AG04450 (cell line): ENCODE results near the gene MRPL52. TPM values are rescaled to one million over a fixed set of nuclear protein-coding genes. Genes with fewer than 3 reads are reported as not detected.
A peak's percentile ranks its signal among the peaks of the same experiment; 100 is the strongest.

ENCODE experiments used
- CTCF ChIA-PET: fragments of 300-600, 350-600 bp; formaldehyde crosslinking; extraction: SDS; loops from one replicate; lab custom pipeline; 2022; ENCODE audit warnings: antibody characterized with exemption, inconsistent platforms; lab: Charles Lee
- POLR2A ChIA-PET: fragments of 350-600 bp; formaldehyde crosslinking; extraction: SDS; loops from one replicate; lab custom pipeline; 2021; ENCODE audit warnings: antibody characterized with exemption, inconsistent platforms; lab: Yijun Ruan, JAX
- DNase-seq: peaks from one replicate; pipeline ENCODE4 v3.0.0-alpha.2; 2011; ENCODE audit warnings: low read depth, low spot score
- H3K27ac ChIP-seq: one replicate; pipeline ENCODE4 v1.5.1; 2012; ENCODE audit warnings: low read depth, low read length, control low read depth
- H3K27me3 ChIP-seq: one replicate; pipeline ENCODE4 v1.6.0; 2012; ENCODE audit warnings: low read length; ENCODE audit not compliant: control insufficient read depth, insufficient read depth
- H3K4me3 ChIP-seq: 2 replicates; pipeline ENCODE4 v1.5.1; 2011; ENCODE audit warnings: mild to moderate bottlenecking, low read depth, low read length, control low read depth
- H3K9me3 ChIP-seq: 2 replicates; pipeline ENCODE4 v1.5.1; 2012; ENCODE audit warnings: low read length; ENCODE audit not compliant: control insufficient read depth, insufficient read depth
- polyA plus RNA-seq: library from polyadenylated mRNA; depleted of rRNA; stranded (reverse); fragments of >200 nt; gene quantifications from 2 replicates; pipeline ENCODE4 v1.2.3, GENCODE V29; 2011
- TF ChIP-seq, protein P1 (sequence below): IDR thresholded peaks from 2 replicates; pipeline ENCODE4 v1.5.1; 2011; ENCODE audit warnings: low read depth, low read length, control low read depth, inconsistent platforms

Gene MRPL52
- polyA plus RNA-seq, 1 experiment = 78.1 TPM

DNA sequence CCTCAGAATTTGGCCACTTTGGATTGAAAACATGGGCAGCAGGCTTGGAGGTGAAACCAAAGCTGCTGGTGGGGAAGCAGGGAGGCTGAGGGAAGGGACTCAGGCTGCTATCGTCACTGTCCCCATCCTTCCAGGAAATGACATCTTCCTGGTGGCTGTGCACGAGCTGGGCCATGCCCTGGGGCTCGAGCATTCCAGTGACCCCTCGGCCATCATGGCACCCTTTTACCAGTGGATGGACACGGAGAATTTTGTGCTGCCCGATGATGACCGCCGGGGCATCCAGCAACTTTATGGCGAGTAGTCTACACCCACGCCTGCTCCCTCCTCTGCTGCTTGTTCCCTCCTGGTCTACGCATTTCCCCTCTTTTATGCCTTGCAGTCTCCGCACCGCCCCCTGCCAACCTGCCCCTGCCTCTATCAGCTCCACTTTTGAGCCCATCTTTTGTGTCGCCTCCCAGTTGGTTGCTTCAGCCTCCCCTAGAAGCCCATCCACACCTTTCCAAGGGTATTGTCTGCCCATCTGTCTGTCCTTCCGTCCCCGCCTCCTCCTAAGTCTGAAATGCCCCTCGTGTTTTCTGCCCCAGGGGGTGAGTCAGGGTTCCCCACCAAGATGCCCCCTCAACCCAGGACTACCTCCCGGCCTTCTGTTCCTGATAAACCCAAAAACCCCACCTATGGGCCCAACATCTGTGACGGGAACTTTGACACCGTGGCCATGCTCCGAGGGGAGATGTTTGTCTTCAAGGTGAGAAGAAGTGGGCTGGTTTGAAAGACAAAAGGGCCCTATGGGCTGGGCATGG is 13.6 kb downstream of the MRPL52 start:
- no peak overlapping the region for H3K4me3 ChIP-seq
- ChIA-PET POLR2A (no interaction called here), CTCF (interaction anchor here (0.8 to 1.5 kb wide), 2 partner anchors 10 to 286 kb away, joined by 3 to 6 read pairs; no protein-coding TSS in a partner anchor)
- H3K27me3 ChIP-seq = no peaks in the 10 kb centered on the region
- DNase-seq = no peak
- peak overlapping the region; percentile 47 for H3K27ac ChIP-seq
- no peaks in the 10 kb centered on the region for H3K9me3 ChIP-seq
- TF ChIP-seq, protein P1, sequence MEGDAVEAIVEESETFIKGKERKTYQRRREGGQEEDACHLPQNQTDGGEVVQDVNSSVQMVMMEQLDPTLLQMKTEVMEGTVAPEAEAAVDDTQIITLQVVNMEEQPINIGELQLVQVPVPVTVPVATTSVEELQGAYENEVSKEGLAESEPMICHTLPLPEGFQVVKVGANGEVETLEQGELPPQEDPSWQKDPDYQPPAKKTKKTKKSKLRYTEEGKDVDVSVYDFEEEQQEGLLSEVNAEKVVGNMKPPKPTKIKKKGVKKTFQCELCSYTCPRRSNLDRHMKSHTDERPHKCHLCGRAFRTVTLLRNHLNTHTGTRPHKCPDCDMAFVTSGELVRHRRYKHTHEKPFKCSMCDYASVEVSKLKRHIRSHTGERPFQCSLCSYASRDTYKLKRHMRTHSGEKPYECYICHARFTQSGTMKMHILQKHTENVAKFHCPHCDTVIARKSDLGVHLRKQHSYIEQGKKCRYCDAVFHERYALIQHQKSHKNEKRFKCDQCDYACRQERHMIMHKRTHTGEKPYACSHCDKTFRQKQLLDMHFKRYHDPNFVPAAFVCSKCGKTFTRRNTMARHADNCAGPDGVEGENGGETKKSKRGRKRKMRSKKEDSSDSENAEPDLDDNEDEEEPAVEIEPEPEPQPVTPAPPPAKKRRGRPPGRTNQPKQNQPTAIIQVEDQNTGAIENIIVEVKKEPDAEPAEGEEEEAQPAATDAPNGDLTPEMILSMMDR = no peak

DNA sequence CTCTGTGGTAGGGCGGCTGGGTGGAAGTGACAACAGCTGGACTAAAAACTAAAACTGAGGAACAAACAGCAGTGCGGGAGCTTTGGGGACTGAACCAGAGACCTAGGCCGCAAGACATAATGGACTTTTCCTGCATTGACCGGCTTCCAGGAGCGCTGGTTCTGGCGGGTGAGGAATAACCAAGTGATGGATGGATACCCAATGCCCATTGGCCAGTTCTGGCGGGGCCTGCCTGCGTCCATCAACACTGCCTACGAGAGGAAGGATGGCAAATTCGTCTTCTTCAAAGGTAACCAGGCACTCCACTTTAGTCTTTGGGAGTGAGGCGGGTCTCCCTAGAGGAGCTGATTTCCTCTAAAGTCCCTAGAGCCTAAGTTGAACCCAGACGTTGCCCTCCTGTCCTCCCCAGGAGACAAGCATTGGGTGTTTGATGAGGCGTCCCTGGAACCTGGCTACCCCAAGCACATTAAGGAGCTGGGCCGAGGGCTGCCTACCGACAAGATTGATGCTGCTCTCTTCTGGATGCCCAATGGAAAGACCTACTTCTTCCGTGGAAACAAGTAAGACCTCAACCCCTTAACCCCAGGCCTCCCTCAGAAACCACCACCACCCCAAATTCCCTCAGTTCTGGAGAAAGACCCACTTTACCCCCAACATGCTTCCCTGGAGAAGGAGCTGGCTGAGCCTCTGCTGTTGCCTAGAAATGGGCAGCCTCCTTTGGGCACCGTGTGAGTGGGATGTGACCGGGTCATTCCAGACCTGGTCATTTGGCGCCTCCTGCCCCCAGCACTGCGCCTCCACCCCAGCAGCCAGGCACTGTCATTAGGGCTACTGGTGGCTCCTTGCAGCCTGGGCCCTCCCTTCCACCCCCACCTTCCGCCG is 14.8 kb downstream of the MRPL52 start:
- Histone ChIP-seq H3K9me3 (no peaks in the 10 kb centered on the region), H3K27me3 (no peaks in the 10 kb centered on the region), H3K4me3 (no peak overlapping the region), H3K27ac (peak overlapping the region; percentile 65)
- ChIA-PET CTCF (interaction anchor here (0.7 to 2.1 kb wide), 6 partner anchors 8 to 288 kb away, joined by 3 to 12 read pairs (median 6); no protein-coding TSS in a partner anchor), POLR2A (no interaction called here)
- TF ChIP-seq, protein P1 = no peak
- no peak for DNase-seq

DNA sequence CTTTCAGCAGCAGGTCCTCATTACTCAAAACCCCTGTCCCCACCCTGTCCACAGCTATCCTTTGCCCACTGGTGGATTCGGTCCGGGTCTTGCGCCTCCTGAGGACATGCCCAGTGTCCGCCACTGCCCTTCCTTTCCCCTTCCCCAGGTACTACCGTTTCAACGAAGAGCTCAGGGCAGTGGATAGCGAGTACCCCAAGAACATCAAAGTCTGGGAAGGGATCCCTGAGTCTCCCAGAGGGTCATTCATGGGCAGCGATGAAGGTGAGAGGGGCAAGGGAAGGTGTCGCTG is 15.4 kb downstream of the MRPL52 start:
- CTCF ChIA-PET = interaction anchor here (0.7 to 2.1 kb wide), 7 partner anchors 7 to 289 kb away, joined by 3 to 12 read pairs (median 6); no protein-coding TSS in a partner anchor
- no peaks in the 10 kb centered on the region for H3K9me3 ChIP-seq
- TF ChIP-seq, protein P1 = no peak
- H3K27me3 ChIP-seq = no peaks in the 10 kb centered on the region
- H3K27ac ChIP-seq = peak overlapping the region; percentile 65
- no peak for DNase-seq
- H3K4me3 ChIP-seq = no peak overlapping the region
- POLR2A ChIA-PET = no interaction called here

DNA sequence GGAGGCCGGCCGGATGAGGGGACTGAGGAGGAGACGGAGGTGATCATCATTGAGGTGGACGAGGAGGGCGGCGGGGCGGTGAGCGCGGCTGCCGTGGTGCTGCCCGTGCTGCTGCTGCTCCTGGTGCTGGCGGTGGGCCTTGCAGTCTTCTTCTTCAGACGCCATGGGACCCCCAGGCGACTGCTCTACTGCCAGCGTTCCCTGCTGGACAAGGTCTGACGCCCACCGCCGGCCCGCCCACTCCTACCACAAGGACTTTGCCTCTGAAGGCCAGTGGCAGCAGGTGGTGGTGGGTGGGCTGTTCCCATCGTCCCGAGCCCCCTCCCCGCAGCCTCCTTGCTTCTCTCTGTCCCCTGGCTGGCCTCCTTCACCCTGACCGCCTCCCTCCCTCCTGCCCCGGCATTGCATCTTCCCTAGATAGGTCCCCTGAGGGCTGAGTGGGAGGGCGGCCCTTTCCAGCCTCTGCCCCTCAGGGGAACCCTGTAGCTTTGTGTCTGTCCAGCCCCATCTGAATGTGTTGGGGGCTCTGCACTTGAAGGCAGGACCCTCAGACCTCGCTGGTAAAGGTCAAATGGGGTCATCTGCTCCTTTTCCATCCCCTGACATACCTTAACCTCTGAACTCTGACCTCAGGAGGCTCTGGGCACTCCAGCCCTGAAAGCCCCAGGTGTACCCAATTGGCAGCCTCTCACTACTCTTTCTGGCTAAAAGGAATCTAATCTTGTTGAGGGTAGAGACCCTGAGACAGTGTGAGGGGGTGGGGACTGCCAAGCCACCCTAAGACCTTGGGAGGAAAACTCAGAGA is 16.3 kb downstream of the MRPL52 start:
- Histone ChIP-seq H3K9me3 (no peaks in the 10 kb centered on the region), H3K4me3 (no peak overlapping the region), H3K27ac (peak overlapping the region; percentile 100), H3K27me3 (no peaks in the 10 kb centered on the region)
- TF ChIP-seq, protein P1 = no peak
- ChIA-PET POLR2A (no interaction called here), CTCF (interaction anchor here (1.6 to 2.1 kb wide), 2 partner anchors 23 to 290 kb away, joined by 7 to 12 read pairs; no protein-coding TSS in a partner anchor)
- no peak for DNase-seq
